ENCODE measurements around the gene LRCH1. TPM values are rescaled to one million over a fixed set of nuclear protein-coding genes. Genes with fewer than 3 reads are reported as not detected.

The LRCH1 gene
- total and polyA plus RNA-seq, 7 donors: 1.7 to 7.9 (median 4.1) TPM

DNA sequence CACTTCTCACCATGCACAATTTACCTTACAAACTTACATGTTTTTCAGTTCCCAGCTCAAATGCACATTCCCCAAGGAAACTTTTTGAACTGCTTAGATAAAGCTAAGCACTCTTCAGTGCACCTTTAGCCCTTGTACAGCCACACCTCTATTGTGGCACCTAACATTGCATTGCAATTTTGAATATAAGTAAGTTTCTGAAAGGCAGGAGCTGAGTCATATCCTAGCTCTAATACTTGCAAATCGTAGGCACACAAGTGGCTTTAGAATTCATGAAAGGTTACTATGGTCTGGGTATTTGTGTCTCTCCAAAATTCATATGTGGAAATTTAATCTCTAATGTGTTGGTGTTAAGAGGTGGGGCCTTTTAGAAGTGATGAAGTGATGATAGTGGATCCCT, 248.9 kb downstream of the LRCH1 start:
- Histone ChIP-seq H3K27me3 (ENCODE audit: insufficient read depth in 3 of 3, low read length in 2 of 3) (no peaks in the 10 kb centered on the region), H3K4me3 (no peak overlapping the region), H3K9me3 (no peaks in the 10 kb centered on the region), H3K4me1 (peaks cover 5% of the 10 kb centered on the region), H3K36me3 (ENCODE audit: insufficient read depth in 1 of 2, low read depth in 1 of 2) (no peaks in the 10 kb centered on the region), H3K27ac (no peak overlapping the region)
- no peak for DNase-seq
- ATAC-seq: no peak
- intact Hi-C loops (cut with DNase I): no loop called here
- 69 to 83% (median 76%) methylated on average over 1 of the region's 1 CpG for WGBS, 3 donors
- TF ChIP-seq, protein P1, sequence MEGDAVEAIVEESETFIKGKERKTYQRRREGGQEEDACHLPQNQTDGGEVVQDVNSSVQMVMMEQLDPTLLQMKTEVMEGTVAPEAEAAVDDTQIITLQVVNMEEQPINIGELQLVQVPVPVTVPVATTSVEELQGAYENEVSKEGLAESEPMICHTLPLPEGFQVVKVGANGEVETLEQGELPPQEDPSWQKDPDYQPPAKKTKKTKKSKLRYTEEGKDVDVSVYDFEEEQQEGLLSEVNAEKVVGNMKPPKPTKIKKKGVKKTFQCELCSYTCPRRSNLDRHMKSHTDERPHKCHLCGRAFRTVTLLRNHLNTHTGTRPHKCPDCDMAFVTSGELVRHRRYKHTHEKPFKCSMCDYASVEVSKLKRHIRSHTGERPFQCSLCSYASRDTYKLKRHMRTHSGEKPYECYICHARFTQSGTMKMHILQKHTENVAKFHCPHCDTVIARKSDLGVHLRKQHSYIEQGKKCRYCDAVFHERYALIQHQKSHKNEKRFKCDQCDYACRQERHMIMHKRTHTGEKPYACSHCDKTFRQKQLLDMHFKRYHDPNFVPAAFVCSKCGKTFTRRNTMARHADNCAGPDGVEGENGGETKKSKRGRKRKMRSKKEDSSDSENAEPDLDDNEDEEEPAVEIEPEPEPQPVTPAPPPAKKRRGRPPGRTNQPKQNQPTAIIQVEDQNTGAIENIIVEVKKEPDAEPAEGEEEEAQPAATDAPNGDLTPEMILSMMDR (IDR thresholded peaks at IDR 0.05): no peak

Other genes starting within 250 kb of the LRCH1 start
- 1 to 10 TPM in 3 of 4 donors, under 1 TPM in 1; 0.76 to 1.1 (median 1.1) TPM for gene RUBCNL, start 165.9 kb upstream of the LRCH1 start, total RNA-seq
- under 1 TPM; 0.06 to 0.21 (median 0.09) TPM for gene RUBCNL, start 165.9 kb upstream of the LRCH1 start, polyA plus RNA-seq
- gene ESD, start 244.0 kb downstream of the LRCH1 start, total RNA-seq: 10 to 100 TPM; 70.6 to 85.8 (median 80.0) TPM
- 100 to 1,000 TPM in 1 of 3 donors, 10 to 100 TPM in 2; 77.0 to 122 (median 95.6) TPM for gene ESD, start 244.0 kb downstream of the LRCH1 start, polyA plus RNA-seq

All from psoas muscle (tissue), 8 donors.